PFSK-1 (cell line): ENCODE data around the gene KREMEN1.

Experiments
- FOXP2 ChIP-seq: optimal IDR thresholded peaks from 2 replicates; pipeline ENCODE3; 2011; ENCODE audit warnings: borderline replicate concordance, control low read depth, inconsistent platforms; ENCODE audit not compliant: insufficient read depth; ENCODE audit errors: extremely low read length, extremely low read depth
- POLR2AphosphoS5 ChIP-seq: IDR thresholded peaks from 2 replicates; pipeline ENCODE4 v1.6.1; 2012; ENCODE audit warnings: low read depth, mild to moderate bottlenecking, control low read depth, low read length, moderate library complexity
- SIN3A ChIP-seq: IDR thresholded peaks from 2 replicates; pipeline ENCODE4 v1.6.1; 2012; ENCODE audit warnings: mild to moderate bottlenecking, low read length, moderate library complexity, borderline replicate concordance; ENCODE audit not compliant: insufficient read depth
- TAF1 ChIP-seq: IDR thresholded peaks from 2 replicates; pipeline ENCODE4 v1.6.1; 2012; ENCODE audit warnings: low read length, control low read depth, borderline replicate concordance; ENCODE audit not compliant: insufficient read depth
- TF ChIP-seq, protein P1 (sequence below), 2 experiments: IDR thresholded peaks; 2 replicates each; pipeline versions ENCODE4 v1.6.1 to v1.8.0; 2011 to 2012; ENCODE audit warnings: low read depth in 2 of 2, low read length in 2 of 2, control low read depth in 1 of 2, inconsistent platforms in 1 of 2, mild to moderate bottlenecking in 1 of 2, moderate library complexity in 1 of 2; ENCODE audit not compliant: insufficient read depth in 1 of 2

DNA sequence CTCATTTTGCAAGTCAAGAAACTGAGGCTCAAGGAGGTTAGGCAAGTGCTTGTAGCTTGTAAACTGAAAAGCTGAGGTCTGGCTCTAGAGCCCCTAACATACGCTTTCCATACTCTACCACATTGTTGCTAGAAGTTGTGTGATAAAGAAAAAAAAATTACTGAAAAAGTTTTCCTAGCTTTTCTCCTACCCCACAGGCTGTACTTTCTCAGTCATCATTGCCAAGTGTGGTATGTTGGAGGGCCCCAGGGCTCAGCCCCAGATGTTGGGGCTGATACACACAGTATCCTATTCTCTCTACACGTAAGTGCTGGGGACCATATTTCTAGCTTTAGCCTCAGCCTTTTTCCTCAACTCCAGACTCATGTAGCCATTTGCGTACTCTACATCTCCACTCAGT is 16.0 kb downstream of the KREMEN1 start:
- TF ChIP-seq POLR2AphosphoS5: no peak
- no peak for TF ChIP-seq FOXP2
- TF ChIP-seq, protein P1, sequence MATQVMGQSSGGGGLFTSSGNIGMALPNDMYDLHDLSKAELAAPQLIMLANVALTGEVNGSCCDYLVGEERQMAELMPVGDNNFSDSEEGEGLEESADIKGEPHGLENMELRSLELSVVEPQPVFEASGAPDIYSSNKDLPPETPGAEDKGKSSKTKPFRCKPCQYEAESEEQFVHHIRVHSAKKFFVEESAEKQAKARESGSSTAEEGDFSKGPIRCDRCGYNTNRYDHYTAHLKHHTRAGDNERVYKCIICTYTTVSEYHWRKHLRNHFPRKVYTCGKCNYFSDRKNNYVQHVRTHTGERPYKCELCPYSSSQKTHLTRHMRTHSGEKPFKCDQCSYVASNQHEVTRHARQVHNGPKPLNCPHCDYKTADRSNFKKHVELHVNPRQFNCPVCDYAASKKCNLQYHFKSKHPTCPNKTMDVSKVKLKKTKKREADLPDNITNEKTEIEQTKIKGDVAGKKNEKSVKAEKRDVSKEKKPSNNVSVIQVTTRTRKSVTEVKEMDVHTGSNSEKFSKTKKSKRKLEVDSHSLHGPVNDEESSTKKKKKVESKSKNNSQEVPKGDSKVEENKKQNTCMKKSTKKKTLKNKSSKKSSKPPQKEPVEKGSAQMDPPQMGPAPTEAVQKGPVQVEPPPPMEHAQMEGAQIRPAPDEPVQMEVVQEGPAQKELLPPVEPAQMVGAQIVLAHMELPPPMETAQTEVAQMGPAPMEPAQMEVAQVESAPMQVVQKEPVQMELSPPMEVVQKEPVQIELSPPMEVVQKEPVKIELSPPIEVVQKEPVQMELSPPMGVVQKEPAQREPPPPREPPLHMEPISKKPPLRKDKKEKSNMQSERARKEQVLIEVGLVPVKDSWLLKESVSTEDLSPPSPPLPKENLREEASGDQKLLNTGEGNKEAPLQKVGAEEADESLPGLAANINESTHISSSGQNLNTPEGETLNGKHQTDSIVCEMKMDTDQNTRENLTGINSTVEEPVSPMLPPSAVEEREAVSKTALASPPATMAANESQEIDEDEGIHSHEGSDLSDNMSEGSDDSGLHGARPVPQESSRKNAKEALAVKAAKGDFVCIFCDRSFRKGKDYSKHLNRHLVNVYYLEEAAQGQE (IDR thresholded peaks at IDR 0.05; ENCODE audit: insufficient read depth in 1 of 2, low read depth in 2 of 2, low read length in 2 of 2): no peak
- TF ChIP-seq SIN3A: no peak
- TF ChIP-seq TAF1: no peak
